Measurements from ENCODE around the gene EFCAB11. TPM values are rescaled to one million over a fixed set of nuclear protein-coding genes. Genes with fewer than 3 reads are reported as not detected.
A peak's percentile ranks its signal among the peaks of the same experiment; 100 is the strongest.

The EFCAB11 gene
- polyA plus RNA-seq, 3 donors = 2.0 to 4.3 (median 2.1) TPM

- H3K4me2 ChIP-seq (replicated peaks; ENCODE audit: extremely low read depth, low read length, poor library complexity, severe bottlenecking) = no peak overlapping the region
Observed at GRCh38 chr14:89915114-89915878, 39.2 kb downstream of the EFCAB11 start.

More at GRCh38 chr14:89915114-89915878, 39.2 kb downstream of the EFCAB11 start:
- peaks cover 2% of the 10 kb centered on the region in 2 donors for H3K36me3 Mint-ChIP-seq
- TF ChIP-seq CTCF (IDR thresholded peaks at IDR 0.05) = peak; percentile 94
- H3K27ac Mint-ChIP-seq = peak overlapping the region in 1 of 7 donors; percentile 44
- Histone ChIP-seq H2AFZ (ENCODE audit: insufficient read depth, low read depth, low read length, poor library complexity, severe bottlenecking) (no peak overlapping the region), H3K27me3 (ENCODE audit: control insufficient read depth in 2 of 2, insufficient read depth in 2 of 2, low read length in 2 of 2) (no peaks in the 10 kb centered on the region), H3K9ac (ENCODE audit: insufficient read depth, low read length, poor library complexity, severe bottlenecking) (no peak overlapping the region), H3K9me3 (replicated peaks in 1 of 2; ENCODE audit: control insufficient read depth in 1 of 2, insufficient read depth in 1 of 2, low read length in 2 of 2) (no peaks in the 10 kb centered on the region), H3K27ac (ENCODE audit: low read depth in 1 of 2, low read length in 2 of 2) (no peak overlapping the region), H4K20me1 (ENCODE audit: insufficient read depth, low read length) (no peaks in the 10 kb centered on the region), H3K4me3 (replicated peaks in 1 of 3; ENCODE audit: low read depth in 2 of 3, low read length in 3 of 3) (no peak overlapping the region), H3K79me2 (ENCODE audit: insufficient read depth, low read length) (no peaks in the 10 kb centered on the region), H3K36me3 (replicated peaks in 1 of 2; ENCODE audit: control insufficient read depth in 1 of 2, insufficient read depth in 2 of 2, low read length in 2 of 2) (no peaks in the 10 kb centered on the region), H3K4me1 (ENCODE audit: control insufficient read depth in 1 of 2, insufficient read depth in 2 of 2, low read length in 2 of 2) (peaks cover 5 to 15% of the 10 kb centered on the region in 2 donors)
- DNase-seq = peak; percentile 47 to 76 (median 57)
- H3K4me1 Mint-ChIP-seq = peaks cover 12% of the 10 kb centered on the region
- peaks cover 2 to 5% (median 2%) of the 10 kb centered on the region in 3 donors for H3K27me3 Mint-ChIP-seq (ENCODE audit: low read depth in 3 of 3)
- peaks cover 0 to 2% (median 0%) of the 10 kb centered on the region in 7 donors for H3K9me3 Mint-ChIP-seq
- WGBS (ENCODE audit: insufficient coverage) = no CpG with 5 or more reads among the region's 6 CpGs
- no peak overlapping the region for H3K4me3 Mint-ChIP-seq
- intact Hi-C loops (cut with micrococcal nuclease) = loop anchor here (5.0 to 10.0 kb wide), 5 partner anchors 300 to 890 kb away; partner anchors contain the start of gene FOXN3 (in 1 of the 2)
